Activated gamma-delta T cell (primary cell): ENCODE data around the gene MYO16.

Experiments
- DNase-seq: peaks from one replicate; lab custom pipeline; 2025; lab: John Stamatoyannopoulos, UW

Gene MYO16

GRCh38 chr13:108663710-108664109, 34.3 kb downstream of the MYO16 start:
- no peak for DNase-seq

DNA sequence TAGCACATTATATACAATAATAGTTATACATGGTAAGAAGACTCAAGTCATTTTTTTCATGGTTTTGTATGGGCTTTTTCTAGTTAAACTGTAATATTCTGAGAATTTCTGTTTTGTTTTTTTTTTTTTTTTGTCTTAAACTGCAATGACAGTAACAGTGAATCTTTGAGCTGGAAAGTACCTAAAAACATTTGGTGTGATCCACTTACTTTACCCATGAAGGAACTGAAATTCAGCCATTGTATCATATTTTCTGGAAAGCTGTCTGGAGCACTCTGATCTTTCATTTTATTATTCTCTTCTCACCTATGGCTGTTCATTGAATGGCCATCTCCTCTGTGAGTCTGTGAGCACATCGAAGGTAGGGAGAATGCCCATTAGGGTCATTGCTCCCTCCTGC, 37.8 kb downstream of the MYO16 start:
- DNase-seq = no peak

DNA sequence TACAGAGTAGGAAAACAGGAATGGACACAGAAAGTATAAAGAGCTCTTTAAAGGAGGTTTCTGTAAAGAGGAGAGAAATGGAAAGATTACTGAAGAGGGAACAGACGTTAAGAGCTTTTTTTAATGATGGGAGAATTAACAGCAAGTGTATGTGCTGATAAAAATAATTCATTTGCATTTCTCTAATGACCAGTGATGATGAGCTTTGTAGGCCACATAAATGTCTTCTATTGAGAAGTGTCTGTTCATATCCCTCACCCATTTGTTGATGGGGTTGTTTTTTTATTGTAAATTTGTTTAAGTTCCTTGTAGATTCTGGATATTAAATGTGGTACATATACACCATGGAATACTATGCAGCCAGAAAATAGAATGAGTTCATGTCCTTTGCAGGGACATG, 40.0 kb downstream of the MYO16 start:
- DNase-seq = no peak

GRCh38 chr13:108674346-108674745, 44.9 kb downstream of the MYO16 start:
- DNase-seq = no peak

DNA sequence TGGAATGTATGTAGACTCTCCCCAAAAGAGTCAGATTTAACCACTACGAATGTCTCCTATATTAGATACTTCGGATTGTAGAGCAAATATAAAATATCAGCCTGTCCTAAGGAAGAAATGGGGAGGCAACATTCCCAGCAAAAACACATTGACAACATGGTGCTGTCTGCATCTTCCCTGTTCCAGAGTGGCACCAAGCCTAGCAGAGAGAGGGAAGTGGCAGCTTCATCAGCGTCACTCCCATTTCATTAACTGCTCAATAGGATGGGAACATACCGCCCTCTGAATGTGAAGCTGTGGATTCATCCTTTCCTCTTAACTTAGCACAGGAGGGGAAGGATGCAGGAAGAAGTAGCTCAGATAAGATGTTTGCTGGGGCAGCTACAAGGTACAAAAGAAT, 45.4 kb downstream of the MYO16 start:
- no peak for DNase-seq

- no peak for DNase-seq
Measured at GRCh38 chr13:108676620-108677019, 47.2 kb downstream of the MYO16 start.

GRCh38 chr13:108677806-108678205, 48.4 kb downstream of the MYO16 start:
- no peak for DNase-seq

DNA sequence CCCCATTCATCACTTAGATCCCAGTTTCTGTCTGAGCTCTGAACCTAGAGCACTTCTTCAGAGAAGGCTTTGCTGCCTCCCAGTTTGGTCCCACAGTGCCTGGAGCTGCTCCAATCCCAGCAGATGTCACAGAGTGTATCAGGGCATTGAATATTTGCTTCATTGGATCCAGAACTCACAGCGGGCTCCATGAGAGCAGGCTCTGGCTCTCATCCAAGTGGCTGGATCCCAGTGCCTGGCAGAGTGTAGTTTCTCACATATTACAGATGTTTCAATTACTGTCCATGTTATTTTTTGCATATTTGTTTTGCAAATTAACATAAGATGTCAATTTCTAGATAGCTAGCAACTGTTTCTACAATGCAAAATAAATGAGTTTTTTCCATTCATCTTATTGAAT, 50.6 kb downstream of the MYO16 start:
- no peak for DNase-seq

DNA sequence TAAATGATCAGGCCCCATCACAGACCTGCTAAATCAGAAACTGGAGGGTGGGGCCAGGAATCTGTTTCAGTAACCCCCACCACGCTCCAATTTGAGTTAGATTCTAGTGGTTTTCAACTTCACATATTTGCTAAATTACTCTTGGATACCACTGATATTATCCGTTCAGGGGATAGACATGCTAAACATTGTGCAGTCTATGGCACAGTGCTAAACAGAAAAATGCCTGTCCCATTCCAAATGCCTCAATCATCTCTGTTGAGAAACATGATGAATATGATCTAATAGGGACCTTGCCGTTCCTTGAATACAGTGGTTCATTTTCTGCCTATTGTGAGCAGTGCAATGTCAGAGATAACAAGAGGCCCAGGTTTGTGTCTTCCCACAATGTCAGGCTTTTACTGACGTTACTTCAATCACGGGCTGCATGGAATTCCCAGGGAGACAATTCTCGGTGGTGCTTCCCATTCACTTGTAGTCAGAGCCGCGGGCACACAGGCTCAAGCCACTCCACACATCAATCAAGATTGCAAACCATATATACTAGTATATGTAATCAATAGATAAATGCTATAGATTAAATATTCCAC, 52.7 kb downstream of the MYO16 start:
- no peak for DNase-seq

GRCh38 chr13:108682714-108683113, 53.3 kb downstream of the MYO16 start:
- no peak for DNase-seq

DNA sequence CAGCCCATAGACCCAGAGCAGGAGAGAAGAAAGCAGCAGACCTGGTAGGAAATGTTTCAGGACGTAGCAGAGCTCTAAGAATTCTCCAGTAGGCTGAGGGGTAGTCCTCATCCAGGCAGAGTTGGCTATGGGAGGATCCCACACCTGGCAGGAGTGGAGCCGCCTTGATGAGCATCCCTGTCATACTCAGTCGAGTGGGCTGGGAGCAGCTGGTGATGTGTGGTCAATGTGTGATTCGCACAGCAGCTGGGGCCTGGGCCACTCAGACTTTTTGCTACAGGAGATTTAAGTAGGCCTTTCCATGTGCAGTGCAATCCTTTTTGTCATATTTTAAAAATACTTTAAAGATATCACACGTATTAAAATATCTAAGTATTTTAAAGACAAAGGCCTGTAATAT, 56.6 kb downstream of the MYO16 start:
- DNase-seq = no peak

DNA sequence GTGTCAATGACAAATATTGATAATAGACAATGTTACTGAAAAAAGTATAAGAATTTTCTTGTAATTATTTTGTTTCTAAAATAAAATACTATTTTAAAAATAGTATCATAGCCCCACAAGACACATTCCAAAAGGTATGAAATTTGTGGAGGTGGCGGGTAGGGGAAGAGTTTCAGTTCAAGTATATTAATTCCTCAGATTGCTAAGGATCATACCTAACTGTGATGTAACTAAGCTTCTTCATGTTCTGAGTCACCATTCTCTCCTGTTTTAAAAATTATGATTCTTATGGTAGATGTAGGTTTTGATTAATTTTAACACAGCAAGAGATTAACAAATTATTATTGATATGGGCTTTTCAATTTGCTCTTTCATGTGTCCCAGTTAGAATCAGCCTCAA, 61.3 kb downstream of the MYO16 start:
- no peak for DNase-seq

DNA sequence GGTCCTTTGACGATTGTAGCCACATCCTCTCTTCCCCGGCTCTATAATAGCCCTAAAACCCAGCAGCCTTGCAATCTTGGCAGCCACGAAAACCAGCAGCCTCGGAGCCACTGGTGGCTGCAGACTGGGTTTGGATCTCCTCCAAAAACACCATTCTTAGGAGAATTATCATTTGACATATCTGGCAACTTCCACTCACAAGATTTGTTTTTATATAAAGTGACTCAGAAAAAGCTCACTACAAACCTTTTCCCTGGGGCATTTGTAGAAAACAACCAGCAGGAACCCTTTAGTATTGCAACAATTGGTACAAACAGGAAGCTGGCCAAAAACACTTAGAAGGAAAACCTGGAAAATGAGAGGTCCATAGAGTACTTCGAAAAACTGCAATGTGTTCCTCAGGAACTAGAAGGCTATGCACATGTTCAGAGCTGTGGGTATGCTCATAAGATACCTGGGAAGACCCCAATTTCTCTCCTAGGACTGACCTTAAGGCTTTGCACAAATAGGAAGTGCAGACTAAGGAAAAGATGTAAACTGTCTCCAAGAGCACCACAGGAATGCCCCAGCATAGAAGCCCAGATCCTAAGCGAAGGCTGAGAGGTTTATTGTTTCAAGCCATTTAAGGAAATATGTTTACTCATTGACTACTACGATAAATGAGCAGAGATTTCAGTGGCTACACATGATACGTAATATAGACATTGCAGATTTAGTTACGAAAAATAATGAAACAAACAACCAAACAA, 71.2 kb downstream of the MYO16 start:
- no peak for DNase-seq

DNA sequence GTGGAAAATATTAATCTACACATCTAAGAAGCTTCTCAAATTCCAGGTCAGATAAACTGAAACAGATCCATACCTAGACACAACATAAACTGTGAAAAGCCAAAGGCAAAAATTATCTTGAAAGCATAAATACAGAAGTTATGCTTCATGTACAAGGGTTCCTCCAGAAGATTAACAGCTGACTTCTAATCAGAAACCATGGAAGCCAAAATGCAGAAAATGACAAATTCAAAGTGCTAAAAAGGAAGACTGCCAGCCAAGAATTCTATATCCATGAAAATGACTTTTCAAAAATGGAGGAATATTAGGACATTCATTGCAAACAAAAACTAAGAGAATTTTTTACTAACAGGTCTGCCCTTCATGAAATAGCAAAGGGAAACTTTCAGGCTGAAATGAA, 72.8 kb downstream of the MYO16 start:
- DNase-seq = no peak

GRCh38 chr13:108705031-108705430, 75.6 kb downstream of the MYO16 start:
- DNase-seq = no peak

GRCh38 chr13:108707584-108707983, 78.2 kb downstream of the MYO16 start:
- DNase-seq = no peak

DNA sequence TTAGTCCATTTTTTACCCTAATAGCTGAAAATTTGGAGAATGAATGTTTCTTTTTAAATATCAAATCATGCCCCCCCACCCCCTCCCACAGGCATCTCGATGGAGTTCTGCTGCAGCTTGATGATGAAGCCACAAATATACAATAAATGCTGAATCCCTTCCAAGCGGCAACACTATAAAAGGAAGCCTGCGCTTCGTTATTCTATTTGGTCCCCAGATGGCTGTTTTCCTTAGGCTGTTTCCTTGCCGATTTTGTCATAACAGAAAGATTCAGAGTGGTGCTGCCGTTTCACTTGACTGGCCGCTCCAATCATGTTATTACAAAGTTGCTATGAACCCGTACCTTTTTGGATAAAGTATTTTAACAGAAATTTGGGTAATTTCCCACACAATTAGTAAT, 79.5 kb downstream of the MYO16 start:
- no peak for DNase-seq

DNA sequence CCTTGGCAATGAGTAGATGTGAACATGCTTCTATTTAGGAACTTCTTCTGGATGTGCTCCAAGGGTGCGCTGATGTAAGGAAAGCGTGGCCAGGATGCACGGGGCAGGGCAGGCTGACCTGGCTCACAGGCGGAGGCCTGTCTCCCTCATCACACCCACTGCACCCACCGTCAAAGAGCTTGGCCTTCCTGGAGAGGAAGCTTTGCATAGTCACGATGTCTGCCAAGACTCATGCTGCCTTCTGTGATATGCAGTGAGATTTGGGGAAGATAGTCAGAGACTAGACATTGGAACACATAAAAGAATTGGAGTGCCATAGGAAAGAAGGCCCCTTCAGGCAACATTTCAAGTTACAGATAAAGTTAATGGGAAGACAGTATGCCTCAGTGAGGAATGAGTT, 82.0 kb downstream of the MYO16 start:
- DNase-seq = no peak

DNA sequence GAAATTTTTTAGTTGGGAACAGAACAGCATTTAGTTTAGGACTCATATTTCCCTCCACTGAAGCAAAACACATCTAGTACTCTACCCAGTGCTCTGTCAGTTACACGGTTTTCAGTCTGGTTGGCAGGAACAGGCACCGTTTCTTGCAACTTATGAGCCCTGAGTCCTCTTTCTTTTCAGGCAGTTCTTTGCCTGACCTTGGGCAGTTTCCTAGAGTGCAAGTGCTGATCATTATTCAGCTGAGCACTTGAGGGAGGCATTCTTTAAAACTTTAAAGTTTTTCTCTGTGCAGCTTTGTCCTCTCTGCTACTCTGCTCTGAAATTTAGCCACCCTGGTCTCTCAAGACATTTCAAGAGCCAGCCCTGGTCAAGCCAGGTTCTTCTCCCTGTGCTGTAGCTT, 96.1 kb downstream of the MYO16 start:
- DNase-seq = no peak

- no peak for DNase-seq
Measured at GRCh38 chr13:108728370-108728769, 99.0 kb downstream of the MYO16 start.

GRCh38 chr13:108733022-108733560, 103.7 kb downstream of the MYO16 start:
- DNase-seq = no peak

- no peak for DNase-seq
Measured at GRCh38 chr13:108734676-108735075, 105.3 kb downstream of the MYO16 start.

- DNase-seq = no peak
Measured at GRCh38 chr13:108741930-108742329, 112.5 kb downstream of the MYO16 start.
